HG02870 (cell line): ENCODE results near the gene PTP4A1.
"Not testable (repeated sequence)": the region's sequence is repeated elsewhere in the genome, so short reads cannot be mapped to it uniquely, and the experiment has no call there.

Source experiments
- ATAC-seq: cut with Tn5 transposase; IDR thresholded peaks from one replicate; pipeline ENCODE4 v1.9.1; 2021; ENCODE audit warnings: mild to moderate bottlenecking, moderate library complexity; ENCODE audit not compliant: unreplicated experiment

The PTP4A1 gene

GRCh38 chr6:63572044-63572746 lies at the start of gene PTP4A1, which contains the start of gene LOC128125822:
TSS of gene PTP4A1 (plus strand) at chr6:63572480. CDS start at chr6:63576881, 4,401 bp downstream.
TSS of gene LOC128125822 (plus strand) at chr6:63572480.
- ATAC-seq = peak; percentile 88

- ATAC-seq = not testable (repeated sequence)
Observed at GRCh38 chr6:63522911-63523287, 49.4 kb upstream of the PTP4A1 start.

GRCh38 chr6:63523630-63524029 lies 48.6 kb upstream of the PTP4A1 start:
- ATAC-seq = no peak

GRCh38 chr6:63525186-63525878 lies 46.9 kb upstream of the PTP4A1 start:
- no peak for ATAC-seq

- ATAC-seq = no peak
Observed at GRCh38 chr6:63526931-63527330, 45.3 kb upstream of the PTP4A1 start.

GRCh38 chr6:63527658-63528514 lies 44.4 kb upstream of the PTP4A1 start:
- ATAC-seq = peak; percentile 40

GRCh38 chr6:63529498-63529897 lies 42.8 kb upstream of the PTP4A1 start:
- no peak for ATAC-seq

- no peak for ATAC-seq
Observed at GRCh38 chr6:63530182-63530581, 42.1 kb upstream of the PTP4A1 start.

GRCh38 chr6:63530991-63531390 lies 41.3 kb upstream of the PTP4A1 start:
- ATAC-seq = no peak

GRCh38 chr6:63533026-63533425 lies 39.3 kb upstream of the PTP4A1 start:
- ATAC-seq = no peak

GRCh38 chr6:63533952-63534351 lies 38.3 kb upstream of the PTP4A1 start:
- no peak for ATAC-seq

GRCh38 chr6:63537201-63537958 lies 34.9 kb upstream of the PTP4A1 start:
- ATAC-seq = peak; percentile 55

GRCh38 chr6:63537959-63538300 lies 34.4 kb upstream of the PTP4A1 start:
- ATAC-seq = no peak

GRCh38 chr6:63538550-63538949 lies 33.7 kb upstream of the PTP4A1 start:
- no peak for ATAC-seq

- no peak for ATAC-seq
Observed at GRCh38 chr6:63543001-63543400, 29.3 kb upstream of the PTP4A1 start.

GRCh38 chr6:63543982-63544381 lies 28.3 kb upstream of the PTP4A1 start:
- no peak for ATAC-seq

- ATAC-seq = no peak
Observed at GRCh38 chr6:63546236-63546635, 26.0 kb upstream of the PTP4A1 start.

- no peak for ATAC-seq
Observed at GRCh38 chr6:63546697-63547096, 25.6 kb upstream of the PTP4A1 start.

- ATAC-seq = no peak
Observed at GRCh38 chr6:63549076-63549475, 23.2 kb upstream of the PTP4A1 start.

- peak; percentile 97 for ATAC-seq
Observed at GRCh38 chr6:63553208-63553607, 19.1 kb upstream of the PTP4A1 start.

- ATAC-seq = no peak
Observed at GRCh38 chr6:63553900-63554299, 18.4 kb upstream of the PTP4A1 start.
